Measurements from ENCODE around the gene AMZ2. TPM values are rescaled to one million over a fixed set of nuclear protein-coding genes. Genes with fewer than 3 reads are reported as not detected.
A peak's percentile ranks its signal among the peaks of the same experiment; 100 is the strongest.
"Not testable (repeated sequence)": the region's sequence is repeated elsewhere in the genome, so short reads cannot be mapped to it uniquely, and the experiment has no call there.

AMZ2 gene
- total RNA-seq, 1 donor from 2014 or later = 75.7 TPM

DNA sequence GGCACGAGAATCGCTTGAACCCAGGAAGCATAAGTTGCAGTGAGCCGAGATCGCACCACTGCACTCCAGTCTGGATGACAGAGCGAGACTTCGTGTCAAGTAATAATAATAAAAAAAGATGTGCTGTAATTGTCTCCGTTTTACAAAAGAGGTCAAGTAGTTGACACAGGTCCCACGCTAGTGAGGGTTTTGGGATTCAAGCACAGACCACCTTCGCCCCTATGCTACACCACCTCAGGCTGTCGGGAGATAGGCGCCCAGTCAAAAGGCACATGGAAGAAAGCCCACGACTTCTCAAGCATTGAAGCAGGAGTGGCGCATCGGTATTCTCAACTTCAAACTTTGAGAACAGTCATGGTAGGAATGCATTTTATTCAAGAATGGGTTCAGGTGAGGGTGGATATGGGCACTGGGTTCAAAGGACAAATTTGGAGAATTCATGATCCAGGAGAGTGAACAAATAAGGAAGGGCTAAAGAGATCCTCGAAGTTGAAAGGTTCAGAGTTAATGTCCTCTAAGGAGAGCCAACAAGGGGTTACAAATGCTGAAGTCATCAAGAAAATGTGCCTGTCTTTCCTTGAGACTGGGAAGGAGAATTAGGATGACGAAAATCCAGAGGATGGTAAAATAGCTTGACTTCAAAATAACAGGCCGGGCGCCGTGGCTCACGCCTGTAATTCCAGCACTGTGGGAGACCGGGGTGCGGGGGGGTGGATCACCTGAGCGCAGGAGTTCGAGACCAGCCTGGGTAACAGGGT lies 1.4 kb upstream of the AMZ2 start:
- peak overlapping the region; percentile 91 for H3K27ac Mint-ChIP-seq
- no peaks in the 10 kb centered on the region for H3K27me3 Mint-ChIP-seq (ENCODE audit: insufficient read depth)
- peak overlapping the region; percentile 88 for H3K4me3 Mint-ChIP-seq
- no peak for DNase-seq (ENCODE audit: low spot score)
- no peaks in the 10 kb centered on the region for H3K9me3 Mint-ChIP-seq
- intact Hi-C loops (cut with micrococcal nuclease) = loop anchor here (1.0 to 10.0 kb wide), 6 partner anchors 8 to 422 kb away; partner anchors contain the start of genes BPTF and PRKAR1A
- H3K4me1 Mint-ChIP-seq (ENCODE audit: low read depth) = peaks cover 49% of the 10 kb centered on the region
- peaks cover 15% of the 10 kb centered on the region for H3K36me3 Mint-ChIP-seq (ENCODE audit: low read depth)

DNA sequence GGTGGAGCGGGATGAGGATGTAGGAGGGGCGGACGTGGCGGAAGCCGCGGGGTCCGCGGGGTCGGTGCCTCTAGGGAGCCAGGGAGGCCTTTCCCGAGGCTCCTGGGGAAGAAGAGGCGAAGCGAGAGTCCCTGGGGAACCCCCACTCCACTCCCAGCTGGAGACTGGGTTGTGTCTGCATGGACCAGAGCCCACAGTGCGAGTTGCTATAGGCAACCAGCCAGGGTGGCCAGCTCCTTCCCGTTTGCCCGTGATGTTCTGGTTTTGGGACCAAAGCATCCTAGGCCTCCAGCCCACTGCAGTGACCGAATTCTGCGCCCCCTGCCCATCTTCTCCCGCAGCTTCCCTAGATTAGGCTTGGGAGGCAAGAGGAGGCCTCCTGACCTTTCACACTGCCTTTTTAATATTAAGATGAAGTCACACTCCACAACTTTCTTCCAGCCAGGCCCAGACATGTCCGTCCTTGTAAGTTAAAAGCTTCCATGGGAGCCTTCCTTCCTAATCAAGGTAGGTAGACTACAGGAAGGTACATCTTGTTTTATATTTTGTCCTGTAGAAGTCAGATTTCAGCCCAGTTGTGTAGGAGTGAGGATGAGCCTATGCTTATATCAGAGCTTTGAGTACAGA lies 469 bp downstream of the AMZ2 start:
- Mint-ChIP-seq H3K9me3 (no peaks in the 10 kb centered on the region), H3K4me1 (ENCODE audit: low read depth) (peaks cover 55% of the 10 kb centered on the region), H3K4me3 (peak overlapping the region; percentile 88), H3K27me3 (ENCODE audit: insufficient read depth) (no peaks in the 10 kb centered on the region), H3K36me3 (ENCODE audit: low read depth) (peaks cover 30% of the 10 kb centered on the region), H3K27ac (peak overlapping the region; percentile 96)
- intact Hi-C loops (cut with micrococcal nuclease) = loop anchor here (1.0 to 10.0 kb wide), 7 partner anchors 42 to 424 kb away; partner anchors contain the start of genes ARSG, BPTF, PRKAR1A and SLC16A6
- DNase-seq (ENCODE audit: low spot score) = no peak

DNA sequence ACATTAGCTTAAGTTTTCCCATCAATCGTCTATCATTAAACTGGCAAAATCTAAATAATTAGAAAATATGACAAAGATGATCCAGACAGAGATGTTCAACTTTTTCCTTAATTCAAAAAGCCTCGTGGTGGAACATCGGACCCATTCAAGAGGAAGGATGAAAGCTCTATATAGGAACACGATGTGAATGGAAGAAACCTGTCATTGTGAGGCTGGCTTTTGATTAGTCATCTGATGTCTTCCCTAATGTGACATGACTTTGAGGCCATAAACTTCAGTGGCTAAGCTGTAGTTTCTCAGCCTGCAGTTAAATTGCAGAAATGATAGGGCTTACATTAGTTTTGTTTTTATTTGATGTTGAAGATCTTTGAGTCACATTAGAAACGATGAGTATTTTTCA lies 1.0 kb downstream of the AMZ2 start:
- Mint-ChIP-seq H3K4me1 (ENCODE audit: low read depth) (peaks cover 61% of the 10 kb centered on the region), H3K9me3 (no peaks in the 10 kb centered on the region), H3K27me3 (ENCODE audit: insufficient read depth) (no peaks in the 10 kb centered on the region), H3K36me3 (ENCODE audit: low read depth) (peaks cover 32% of the 10 kb centered on the region), H3K27ac (peak overlapping the region; percentile 96), H3K4me3 (peak overlapping the region; percentile 88)
- intact Hi-C loops (cut with micrococcal nuclease) = loop anchor here (1.0 to 10.0 kb wide), 7 partner anchors 42 to 424 kb away; partner anchors contain the start of genes ARSG, BPTF, PRKAR1A and SLC16A6
- no peak for DNase-seq (ENCODE audit: low spot score)

DNA sequence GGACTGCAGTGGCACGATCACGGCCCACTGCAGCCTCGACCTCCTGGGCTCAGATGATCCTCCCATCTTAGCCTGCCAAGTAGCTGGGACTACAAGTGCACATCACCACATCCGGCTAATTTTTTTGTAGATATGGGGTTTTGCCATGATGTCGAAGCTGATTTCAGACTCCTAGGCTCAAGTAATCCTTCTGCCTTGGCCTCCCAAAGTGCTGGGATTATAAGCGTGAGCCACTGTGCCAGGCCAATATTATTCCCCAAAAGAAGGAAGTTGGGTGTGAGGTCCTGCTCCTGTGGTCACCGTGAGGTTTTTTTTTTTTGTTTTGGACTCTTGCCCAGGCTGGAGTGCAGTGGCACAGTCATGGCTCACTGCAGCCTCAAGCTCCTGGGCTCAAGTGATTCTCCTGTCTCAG lies 1.5 kb downstream of the AMZ2 start:
- H3K4me3 Mint-ChIP-seq = peak overlapping the region; percentile 88
- H3K36me3 Mint-ChIP-seq (ENCODE audit: low read depth) = peaks cover 35% of the 10 kb centered on the region
- intact Hi-C loops (cut with micrococcal nuclease) = loop anchor here (2.0 to 10.0 kb wide), 6 partner anchors 41 to 425 kb away; partner anchors contain the start of genes ARSG, BPTF, PRKAR1A and SLC16A6
- H3K9me3 Mint-ChIP-seq = no peaks in the 10 kb centered on the region
- no peak for DNase-seq (ENCODE audit: low spot score)
- H3K4me1 Mint-ChIP-seq (ENCODE audit: low read depth) = peaks cover 64% of the 10 kb centered on the region
- H3K27me3 Mint-ChIP-seq (ENCODE audit: insufficient read depth) = no peaks in the 10 kb centered on the region
- peak overlapping the region; percentile 96 for H3K27ac Mint-ChIP-seq

DNA sequence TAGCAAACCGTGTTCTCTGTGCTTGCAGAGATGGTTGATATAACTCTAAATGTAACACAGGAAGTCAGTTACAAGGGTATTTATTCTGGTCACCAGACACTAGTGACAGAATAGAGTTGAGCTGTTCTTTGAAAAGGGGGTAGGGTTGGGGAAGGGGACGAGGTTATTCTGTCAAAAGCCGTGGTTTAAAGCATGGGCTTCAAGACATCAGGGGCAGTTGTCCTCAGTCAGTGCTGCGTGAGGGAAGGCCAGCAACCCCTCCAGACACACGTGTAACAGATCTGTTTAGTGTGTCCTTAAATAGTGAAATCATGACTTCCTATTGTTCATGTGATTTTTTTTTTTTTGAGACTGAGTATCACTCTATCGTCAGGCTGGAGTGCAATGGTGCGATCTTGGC lies 5.6 kb downstream of the AMZ2 start:
- H3K9me3 Mint-ChIP-seq; DNase-seq (ENCODE audit: low spot score); H3K27me3 Mint-ChIP-seq (ENCODE audit: insufficient read depth); intact Hi-C loops (cut with micrococcal nuclease): not testable (repeated sequence)
- peaks cover 82% of the 10 kb centered on the region for H3K4me1 Mint-ChIP-seq (ENCODE audit: low read depth)
- peak overlapping the region; percentile 78 for H3K27ac Mint-ChIP-seq
- H3K4me3 Mint-ChIP-seq = peak overlapping the region; percentile 11
- peaks cover 56% of the 10 kb centered on the region for H3K36me3 Mint-ChIP-seq (ENCODE audit: low read depth)

DNA sequence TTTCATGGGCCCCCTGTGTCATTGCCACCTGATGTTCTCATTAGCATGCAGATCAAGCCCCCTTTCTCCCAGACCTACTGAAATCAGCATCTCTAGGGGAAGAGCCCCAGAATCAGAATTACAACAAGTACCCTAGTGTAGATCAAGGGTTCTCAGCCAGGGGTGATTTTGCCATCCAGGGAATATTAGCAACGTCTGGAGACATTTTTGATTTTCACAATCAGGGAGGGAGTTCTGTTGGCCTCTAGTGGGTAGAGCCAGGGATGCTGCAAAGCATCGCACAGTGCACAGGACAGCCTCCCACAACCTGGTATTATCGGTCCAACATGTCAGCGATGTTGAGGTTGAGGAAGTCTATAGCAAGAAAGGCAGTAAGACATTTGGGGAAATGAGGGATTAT lies 7.3 kb downstream of the AMZ2 start:
- intact Hi-C loops (cut with micrococcal nuclease) = no loop called here
- Mint-ChIP-seq H3K36me3 (ENCODE audit: low read depth) (peaks cover 52% of the 10 kb centered on the region), H3K27ac (peak overlapping the region; percentile 63), H3K27me3 (ENCODE audit: insufficient read depth) (no peaks in the 10 kb centered on the region), H3K4me3 (no peak overlapping the region), H3K9me3 (no peaks in the 10 kb centered on the region), H3K4me1 (ENCODE audit: low read depth) (peaks cover 76% of the 10 kb centered on the region)
- DNase-seq (ENCODE audit: low spot score) = no peak

DNA sequence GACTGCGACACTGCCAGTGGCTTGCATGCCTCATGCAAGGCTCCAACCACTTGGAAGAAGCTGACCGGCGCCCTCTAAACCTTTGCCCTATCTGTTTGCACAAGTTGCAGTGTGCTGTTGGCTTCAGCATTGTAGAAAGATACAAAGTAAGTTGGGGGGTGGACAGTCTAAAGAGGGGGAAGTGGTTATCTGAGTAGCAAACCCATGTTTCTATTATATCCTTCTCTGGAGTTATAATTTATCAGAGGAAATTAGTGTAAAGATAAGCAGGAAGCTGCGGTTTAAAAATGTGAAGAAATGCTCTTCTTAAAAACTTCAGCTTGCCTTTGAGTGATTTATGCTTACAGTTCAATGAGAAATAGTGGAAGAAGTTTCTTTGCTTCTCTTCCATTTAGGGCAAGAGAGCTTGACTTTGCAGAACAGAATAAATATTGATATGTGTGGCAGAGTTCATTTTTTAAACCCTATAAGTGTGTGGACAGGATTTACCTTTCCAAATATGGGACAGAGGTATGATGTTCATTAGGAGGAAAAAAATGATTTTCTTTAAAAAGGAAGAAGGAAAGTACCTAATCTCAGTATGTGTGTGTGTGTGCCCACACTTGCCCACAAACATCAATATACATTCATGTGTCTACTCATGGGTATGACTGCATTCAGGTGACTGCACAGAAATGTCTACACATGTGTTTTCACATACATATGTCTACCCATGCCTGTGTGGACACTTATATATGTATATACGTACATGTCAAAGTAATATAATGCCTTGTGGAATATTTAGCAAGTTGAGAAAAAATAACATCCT lies 8.1 kb downstream of the AMZ2 start:
- intact Hi-C loops (cut with micrococcal nuclease) = no loop called here
- Mint-ChIP-seq H3K27me3 (ENCODE audit: insufficient read depth) (no peaks in the 10 kb centered on the region), H3K4me3 (no peak overlapping the region), H3K4me1 (ENCODE audit: low read depth) (peaks cover 75% of the 10 kb centered on the region), H3K27ac (peak overlapping the region; percentile 63), H3K36me3 (ENCODE audit: low read depth) (peaks cover 50% of the 10 kb centered on the region), H3K9me3 (no peaks in the 10 kb centered on the region)
- no peak for DNase-seq (ENCODE audit: low spot score)

DNA sequence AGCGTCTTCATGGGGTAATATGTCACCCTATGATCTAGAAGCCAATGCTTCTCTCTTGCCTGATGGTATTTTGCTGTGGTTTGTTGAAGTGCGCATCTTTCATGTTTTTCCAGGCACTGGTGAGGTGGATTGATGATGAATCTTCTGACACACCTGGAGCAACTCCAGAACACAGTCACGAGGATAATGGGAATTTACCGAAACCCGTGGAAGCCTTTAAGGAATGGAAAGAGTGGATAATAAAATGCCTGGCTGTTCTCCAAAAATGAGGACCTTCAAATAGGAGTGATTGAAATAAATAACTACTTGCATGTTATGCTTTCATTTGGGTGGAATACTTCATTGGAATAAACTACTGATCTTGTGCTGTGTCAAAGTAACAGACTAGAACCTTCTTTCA lies 8.9 kb downstream of the AMZ2 start:
- Mint-ChIP-seq H3K36me3 (ENCODE audit: low read depth) (peaks cover 47% of the 10 kb centered on the region), H3K4me1 (ENCODE audit: low read depth) (peaks cover 73% of the 10 kb centered on the region), H3K4me3 (peak overlapping the region; percentile 13), H3K27ac (peak overlapping the region; percentile 13)
- intact Hi-C loops (cut with micrococcal nuclease); DNase-seq (ENCODE audit: low spot score); H3K9me3 Mint-ChIP-seq; H3K27me3 Mint-ChIP-seq (ENCODE audit: insufficient read depth): not testable (repeated sequence)

DNA sequence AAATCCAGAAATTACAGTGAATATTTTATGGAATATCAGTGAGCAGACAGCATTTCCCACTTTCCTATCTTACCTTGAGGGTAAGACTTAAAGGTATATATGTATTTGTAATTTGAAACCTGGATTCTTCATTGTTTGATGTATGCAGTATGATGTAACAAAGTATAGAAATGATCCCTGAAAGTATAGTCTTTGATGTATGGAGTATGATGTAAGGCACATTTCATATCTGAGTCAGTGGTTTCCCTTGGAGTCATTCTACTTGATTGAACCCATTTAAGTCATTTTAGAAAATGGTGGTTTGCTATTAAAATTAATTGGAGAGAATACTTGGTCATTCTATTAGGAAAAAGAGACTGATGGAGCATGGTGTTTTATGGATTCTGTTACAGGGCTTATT lies 10.1 kb downstream of the AMZ2 start:
- Mint-ChIP-seq H3K27ac (peak overlapping the region; percentile 69), H3K36me3 (ENCODE audit: low read depth) (peaks cover 37% of the 10 kb centered on the region), H3K27me3 (ENCODE audit: insufficient read depth) (no peaks in the 10 kb centered on the region), H3K4me3 (peak overlapping the region; percentile 47), H3K9me3 (no peaks in the 10 kb centered on the region), H3K4me1 (ENCODE audit: low read depth) (peaks cover 76% of the 10 kb centered on the region)
- intact Hi-C loops (cut with micrococcal nuclease) = loop anchor here (1.0 to 2.0 kb wide), 4 partner anchors 11 to 202 kb away; no protein-coding TSS in a partner anchor
- no peak for DNase-seq (ENCODE audit: low spot score)

DNA sequence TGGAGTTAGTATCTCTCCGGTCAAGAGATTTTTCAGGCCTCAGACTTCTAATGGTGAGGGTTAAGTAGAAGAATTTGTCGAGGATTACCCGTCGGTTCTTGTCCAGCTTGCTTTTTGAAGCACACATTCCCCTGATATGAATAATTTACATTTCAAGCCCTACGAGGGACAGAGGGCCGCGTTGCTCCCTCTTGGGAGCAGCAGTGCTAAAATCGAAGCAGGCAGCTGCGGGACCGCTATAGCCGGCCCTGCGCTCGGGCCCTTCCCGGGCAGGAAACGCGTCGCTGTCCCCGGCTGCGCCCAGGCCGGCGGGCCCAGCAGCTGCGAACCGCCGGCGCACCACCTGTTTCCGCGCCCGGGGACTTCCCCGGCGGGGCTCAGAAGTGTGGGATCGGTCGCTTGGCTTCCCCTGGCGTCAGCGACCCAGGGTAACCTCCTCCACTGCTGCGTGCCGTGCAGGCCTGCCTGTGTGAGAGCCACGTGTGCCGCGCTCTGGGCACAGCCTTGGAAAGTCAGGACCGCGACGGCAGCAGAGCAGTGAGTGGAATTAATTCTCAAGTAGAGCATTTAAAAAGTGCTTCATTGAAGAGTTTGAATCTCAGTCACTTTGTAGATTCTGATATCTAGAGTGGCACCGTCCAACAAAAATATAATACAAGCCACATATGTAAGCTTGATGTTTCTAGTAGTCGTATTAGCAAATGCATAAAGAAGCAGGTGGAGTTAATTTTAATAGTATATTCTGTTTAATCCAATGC lies 11.2 kb downstream of the AMZ2 start:
- H3K27me3 Mint-ChIP-seq (ENCODE audit: insufficient read depth); H3K9me3 Mint-ChIP-seq: not testable (repeated sequence)
- Mint-ChIP-seq H3K4me3 (peak overlapping the region; percentile 80), H3K4me1 (ENCODE audit: low read depth) (peaks cover 69% of the 10 kb centered on the region), H3K36me3 (ENCODE audit: low read depth) (peaks cover 29% of the 10 kb centered on the region), H3K27ac (peak overlapping the region; percentile 89)
- intact Hi-C loops (cut with micrococcal nuclease) = loop anchor here (1.0 to 2.0 kb wide), 4 partner anchors 12 to 201 kb away; no protein-coding TSS in a partner anchor
- peak; percentile 78 for DNase-seq (ENCODE audit: low spot score)

DNA sequence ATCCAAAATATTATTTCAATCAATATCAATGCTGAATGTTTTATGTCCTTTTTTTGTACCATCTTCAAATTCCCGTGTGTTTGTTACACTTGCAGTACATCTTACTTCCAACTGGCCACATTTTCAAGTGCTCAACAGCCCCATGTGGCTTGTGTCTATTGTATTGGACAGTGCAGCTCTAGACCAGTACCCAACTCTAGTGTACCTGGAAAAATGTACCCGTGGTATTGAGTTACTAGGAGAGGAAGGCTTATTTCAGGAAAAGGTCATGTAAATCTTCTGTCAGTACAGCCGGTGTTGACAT lies 11.8 kb downstream of the AMZ2 start:
- peak overlapping the region; percentile 80 for H3K27ac Mint-ChIP-seq
- intact Hi-C loops (cut with micrococcal nuclease) = loop anchor here (2.0 kb wide), 1 partner anchor 53 kb away; no protein-coding TSS in a partner anchor
- peaks cover 28% of the 10 kb centered on the region for H3K36me3 Mint-ChIP-seq (ENCODE audit: low read depth)
- not testable (repeated sequence) for DNase-seq (ENCODE audit: low spot score); H3K27me3 Mint-ChIP-seq (ENCODE audit: insufficient read depth); H3K9me3 Mint-ChIP-seq
- H3K4me1 Mint-ChIP-seq (ENCODE audit: low read depth) = peaks cover 64% of the 10 kb centered on the region
- H3K4me3 Mint-ChIP-seq = peak overlapping the region; percentile 80

Data from activated T-helper 1 cell treated with anti-CD3 and anti-CD28 coated beads, Interleukin-12 subunit alpha, Interleukin-12 subunit beta, Interleukin-2, Interleukin-4 antibody, amounts not matched to agents 30 ng/mL and 10 ng/mL and 1 ng/mL, durations not matched to agents 14 hours and 24 hours and 36 hours (primary cell).